GM12878 (cell line): Measurements from ENCODE around the gene AAR2. TPM values are rescaled to one million over a fixed set of nuclear protein-coding genes. Genes with fewer than 3 reads are reported as not detected.

Source experiments
- ATAC-seq: fragments of 200-7000 bp; cut with Tn5 transposase; 3 replicates; pipeline ENCODE4 v1.9.1; 2020; ENCODE audit warnings: mild to moderate bottlenecking, moderate library complexity
- BruUV-seq: library from RNA; stranded (reverse); fragments of 400-500 nt; replicated peaks from 2 replicates; lab custom pipeline; 2021; lab: Mats Ljungman, UMichigan
- CTCF ChIA-PET: fragments of 300-600 bp; sonication (Branson Sonifier 250); formaldehyde crosslinking; extraction: SDS; loops from one replicate; lab custom pipeline; 2021; ENCODE audit warnings: inconsistent platforms; lab: Yijun Ruan, JAX
- POLR2A ChIA-PET: fragments of 350-600 bp; formaldehyde crosslinking; extraction: SDS; loops from one replicate; lab custom pipeline; 2021; ENCODE audit warnings: inconsistent platforms; lab: Charles Lee
- RAD21 ChIA-PET: fragments of 300-600 bp; sonication (Branson Sonifier 250); formaldehyde crosslinking; loops from one replicate; lab custom pipeline; 2023; ENCODE audit warnings: antibody characterized with exemption; ENCODE audit not compliant: unreplicated experiment; lab: Charles Lee
- SMC1A ChIA-PET: fragments of 300-600 bp; sonication (Branson Sonifier 250); formaldehyde crosslinking; loops from one replicate; lab custom pipeline; 2023; ENCODE audit not compliant: unreplicated experiment, uncharacterized antibody; lab: Charles Lee
- DNase-seq: peaks from one replicate; pipeline ENCODE4 v3.0.0-alpha.2; 2011; ENCODE audit warnings: low read depth, low spot score
- FAIRE-seq: peaks from 3 replicates; lab custom pipeline; 2011; peaks lifted over from hg19 to GRCh38; lab: Jason Lieb, UNC
- H2AFZ ChIP-seq: 2 replicates; pipeline ENCODE4 v1.6.0; 2011; ENCODE audit warnings: low read depth, low read length, control low read depth; ENCODE audit not compliant: control insufficient read depth
- H3K27ac ChIP-seq: 2 replicates; pipeline ENCODE4 v1.5.1; 2011; ENCODE audit warnings: control low read depth; ENCODE audit not compliant: control insufficient read depth, insufficient read depth
- H3K27me3 ChIP-seq, 2 experiments: replicated peaks in 1 of 2; 2 replicates each; pipeline versions ENCODE4 v1.6.0 to v1.6.1; 2011; ENCODE audit warnings: low read length in 1 of 2; ENCODE audit not compliant: control insufficient read depth in 2 of 2, insufficient read depth in 2 of 2
- H3K36me3 ChIP-seq, 2 experiments: 2 replicates each; pipeline ENCODE4 v1.5.1; 2011; ENCODE audit warnings: low read length in 1 of 2; ENCODE audit not compliant: control insufficient read depth in 2 of 2, insufficient read depth in 2 of 2
- H3K4me1 ChIP-seq: 2 replicates; pipeline ENCODE4 v1.6.1; 2011; ENCODE audit warnings: mild to moderate bottlenecking, low read length, moderate library complexity, mixed read lengths; ENCODE audit not compliant: control insufficient read depth, insufficient read depth
- H3K4me2 ChIP-seq: 2 replicates; pipeline ENCODE4 v1.6.0; 2011; ENCODE audit warnings: control low read depth; ENCODE audit not compliant: control insufficient read depth, insufficient read depth
- H3K4me3 ChIP-seq: fragments of 200-600 bp; sonication (generic); 2 replicates; pipeline ENCODE4 v1.5.1; 2016
- H3K79me2 ChIP-seq: 2 replicates; pipeline ENCODE4 v1.6.0; 2011; ENCODE audit warnings: low read length; ENCODE audit not compliant: control insufficient read depth, insufficient read depth
- H3K9ac ChIP-seq: 2 replicates; pipeline ENCODE4 v1.8.0; 2011; ENCODE audit warnings: low read length, control low read depth, mixed read lengths; ENCODE audit not compliant: control insufficient read depth, insufficient read depth
- H3K9me3 ChIP-seq: replicated peaks from 3 replicates; pipeline ENCODE4 v1.5.1; 2011; ENCODE audit warnings: mild to moderate bottlenecking, low read length; ENCODE audit not compliant: control insufficient read depth, insufficient read depth
- H4K20me1 ChIP-seq: 2 replicates; pipeline ENCODE4 v1.6.0; 2011; ENCODE audit not compliant: control insufficient read depth, insufficient read depth
- CEBPB ChIP-seq, 2 experiments: fragments of 150-350 bp in 1 of 2; IDR thresholded peaks; 2 replicates each; pipeline ENCODE4 v1.6.1; 2012 to 2014; ENCODE audit warnings: low read depth in 2 of 2, low read length in 2 of 2, borderline replicate concordance in 1 of 2, inconsistent platforms in 1 of 2
- CREM ChIP-seq: IDR thresholded peaks from 2 replicates; pipeline ENCODE4 v1.6.1; 2014; ENCODE audit warnings: antibody characterized with exemption, low read depth
- DPF2 ChIP-seq: fragments of 450-650 bp; IDR thresholded peaks from 2 replicates; pipeline ENCODE4 v1.6.1; 2017; ENCODE audit warnings: mild to moderate bottlenecking
- HDAC2 ChIP-seq: fragments of 200-600 bp; sonication (generic); IDR thresholded peaks from 2 replicates; pipeline ENCODE4 v1.6.1; 2017
- IKZF1 ChIP-seq: fragments of 450-650 bp; conservative IDR thresholded peaks from 2 replicates; pipeline ENCODE4 v1.6.1; 2017; ENCODE audit warnings: antibody characterized with exemption, mild to moderate bottlenecking
- JUND ChIP-seq: IDR thresholded peaks from 2 replicates; pipeline ENCODE4 v1.6.1; 2012; ENCODE audit warnings: low read depth, mild to moderate bottlenecking, low read length, improper control_type of control experiment, moderate library complexity
- SMARCA5 ChIP-seq: fragments of 450-650 bp; IDR thresholded peaks from 2 replicates; pipeline ENCODE4 v1.6.1; 2017; ENCODE audit warnings: mild to moderate bottlenecking
- SP1 ChIP-seq: IDR thresholded peaks from one replicate; pipeline ENCODE4 v1.6.1; 2011; ENCODE audit warnings: low read depth, low read length
- WRNIP1 ChIP-seq: IDR thresholded peaks from 2 replicates; pipeline ENCODE4 v1.6.1; 2011; ENCODE audit warnings: low read depth, low read length, improper control_type of control experiment, borderline replicate concordance
- ZNF207 ChIP-seq: fragments of 450-650 bp; IDR thresholded peaks from 2 replicates; pipeline ENCODE4 v1.6.1; 2014; ENCODE audit warnings: antibody characterized with exemption, mild to moderate bottlenecking, borderline replicate concordance
- WGBS: methylation state at CpG from one replicate; pipeline ENCODE4 v1.1.6; 2016; ENCODE audit warnings: low lambda C conversion rate; ENCODE audit not compliant: insufficient replicate concordance, insufficient coverage; ENCODE audit errors: missing lambda C conversion rate; 5-methylcytosine and 5-hydroxymethylcytosine counted together
- in situ Hi-C: fragments of 300-500 bp; cut with MboI; formaldehyde crosslinking; loops from 9 replicates; pipeline ENCODE4 v1.14.3; 2018; ENCODE audit warnings: mixed read lengths
- intact Hi-C: fragments of 100-400 bp; cut with micrococcal nuclease; formaldehyde crosslinking; loops from one replicate; pipeline ENCODE4 v1.14.2; 2022; ENCODE audit not compliant: unreplicated experiment
- polyA plus RNA-seq, 11 experiments: library from polyadenylated mRNA; depleted of rRNA in 4 of 11; unstranded in 6 of 11; stranded (reverse) in 5 of 11; fragments of >200 nt; fragmentation: Nextera tagmentation in 4 of 11; fragmentation: Illumina TruSeq in 1 of 11; extraction: Ambion mirVana in 4 of 11; extraction: Trizol in 1 of 11; gene quantifications; 1 replicate in 1 of 11; 2 replicates in 10 of 11; pipeline versions ENCODE4 v1.2.1 to v1.2.3, GENCODE V29; 2011 to 2016; ENCODE audit warnings: inconsistent platforms in 2 of 11, missing spikeins in 2 of 11, low read depth in 1 of 11
- total RNA-seq, 4 experiments: library from RNA; depleted of rRNA in 3 of 4; stranded (reverse); fragments of >200 nt in 3 of 4; fragmentation: Illumina TruSeq in 1 of 4; extraction: Trizol in 1 of 4; gene quantifications; 2 replicates each; pipeline versions ENCODE4 v1.2.1 to v1.2.3, GENCODE V29; 2013 to 2021
- TF ChIP-seq, protein P1 (sequence below): fragments of 450-650 bp; formaldehyde crosslinking; IDR thresholded peaks from 2 replicates; pipeline ENCODE4 v1.4.0; 2022; ENCODE audit warnings: mild to moderate bottlenecking, moderate library complexity
- TF ChIP-seq, protein P2 (sequence below): fragments of 450-650 bp; IDR thresholded peaks from 2 replicates; pipeline ENCODE4 v1.6.1; 2017; ENCODE audit warnings: low read depth, mild to moderate bottlenecking, moderate library complexity

Gene AAR2
- total and polyA plus RNA-seq, 10 of the 15 experiments (the other 5 are each of a cell fraction or from before 2014, with no cell fraction given): 6.5 to 41.7 (median 30.3) TPM

DNA sequence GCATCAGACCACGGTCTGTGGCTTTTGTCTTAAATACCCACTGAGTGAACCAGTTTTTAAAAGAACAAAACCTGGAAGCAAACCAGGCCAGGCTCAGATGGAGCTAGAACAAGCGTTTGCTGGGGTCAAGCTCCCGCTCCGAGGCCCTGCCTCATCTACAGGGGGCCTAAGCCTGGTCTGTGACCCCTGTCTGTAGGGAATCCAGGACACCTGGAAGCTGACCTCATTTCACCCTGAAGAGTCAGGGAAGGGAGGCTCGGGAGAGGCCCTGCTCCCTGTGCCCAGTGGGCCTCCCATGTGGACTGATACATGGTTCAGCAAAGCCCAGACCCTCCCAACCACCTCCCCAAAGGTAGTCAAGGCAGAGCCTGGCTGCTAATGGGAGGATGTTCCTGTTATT is 43.1 kb downstream of the AAR2 start (continued):
- no peak for TF ChIP-seq SP1
- no peak for TF ChIP-seq ZNF207

DNA sequence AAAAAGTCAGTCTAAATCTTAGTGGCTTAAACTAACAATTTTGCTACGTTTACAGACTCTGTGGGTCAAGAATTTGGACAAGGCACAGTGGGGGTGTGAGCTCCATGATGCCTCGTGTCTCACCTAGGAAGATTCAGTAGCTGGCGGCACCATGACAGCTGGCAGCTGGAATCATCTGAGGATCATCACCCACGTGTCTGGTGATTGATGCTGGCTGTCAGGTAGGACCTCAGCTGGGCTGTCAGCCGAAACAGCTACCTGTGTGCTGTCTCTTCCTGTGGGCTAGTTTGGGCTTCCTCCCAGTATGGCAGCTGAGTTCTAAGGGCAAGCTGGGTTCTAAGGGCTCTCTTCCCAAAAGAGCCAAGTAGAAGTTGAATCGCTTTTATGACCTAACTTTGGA is 43.5 kb downstream of the AAR2 start:
- RAD21 ChIA-PET: no interaction called here
- in situ Hi-C loops (no loop called here), intact Hi-C loops (no loop called here)
- POLR2A ChIA-PET: no interaction called here
- H2AFZ ChIP-seq: no peak overlapping the region
- TF ChIP-seq JUND: no peak
- no peak for TF ChIP-seq IKZF1
- TF ChIP-seq SMARCA5: no peak
- no peak for TF ChIP-seq CEBPB (IDR thresholded peaks at IDR 0.05; ENCODE audit: borderline replicate concordance in 1 of 2, low read depth in 2 of 2, low read length in 2 of 2)
- TF ChIP-seq HDAC2: no peak
- TF ChIP-seq DPF2: no peak
- TF ChIP-seq WRNIP1: no peak
- no peak for TF ChIP-seq CREM
- TF ChIP-seq, protein P1, sequence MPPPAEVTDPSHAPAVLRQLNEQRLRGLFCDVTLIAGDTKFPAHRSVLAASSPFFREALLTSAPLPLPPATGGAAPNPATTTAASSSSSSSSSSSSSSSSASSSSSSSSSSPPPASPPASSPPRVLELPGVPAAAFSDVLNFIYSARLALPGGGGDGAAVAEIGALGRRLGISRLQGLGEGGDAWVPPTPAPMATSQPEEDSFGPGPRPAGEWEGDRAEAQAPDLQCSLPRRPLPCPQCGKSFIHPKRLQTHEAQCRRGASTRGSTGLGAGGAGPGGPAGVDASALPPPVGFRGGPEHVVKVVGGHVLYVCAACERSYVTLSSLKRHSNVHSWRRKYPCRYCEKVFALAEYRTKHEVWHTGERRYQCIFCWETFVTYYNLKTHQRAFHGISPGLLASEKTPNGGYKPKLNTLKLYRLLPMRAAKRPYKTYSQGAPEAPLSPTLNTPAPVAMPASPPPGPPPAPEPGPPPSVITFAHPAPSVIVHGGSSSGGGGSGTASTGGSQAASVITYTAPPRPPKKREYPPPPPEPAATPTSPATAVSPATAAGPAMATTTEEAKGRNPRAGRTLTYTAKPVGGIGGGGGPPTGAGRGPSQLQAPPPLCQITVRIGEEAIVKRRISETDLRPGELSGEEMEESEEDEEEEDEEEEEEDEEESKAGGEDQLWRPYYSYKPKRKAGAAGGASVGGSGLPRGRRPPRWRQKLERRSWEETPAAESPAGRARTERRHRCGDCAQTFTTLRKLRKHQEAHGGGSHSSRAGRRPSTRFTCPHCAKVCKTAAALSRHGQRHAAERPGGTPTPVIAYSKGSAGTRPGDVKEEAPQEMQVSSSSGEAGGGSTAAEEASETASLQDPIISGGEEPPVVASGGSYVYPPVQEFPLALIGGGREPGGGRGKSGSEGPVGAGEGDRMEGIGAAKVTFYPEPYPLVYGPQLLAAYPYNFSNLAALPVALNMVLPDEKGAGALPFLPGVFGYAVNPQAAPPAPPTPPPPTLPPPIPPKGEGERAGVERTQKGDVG (CRISPR knock-in tag): no peak
- TF ChIP-seq, protein P2, sequence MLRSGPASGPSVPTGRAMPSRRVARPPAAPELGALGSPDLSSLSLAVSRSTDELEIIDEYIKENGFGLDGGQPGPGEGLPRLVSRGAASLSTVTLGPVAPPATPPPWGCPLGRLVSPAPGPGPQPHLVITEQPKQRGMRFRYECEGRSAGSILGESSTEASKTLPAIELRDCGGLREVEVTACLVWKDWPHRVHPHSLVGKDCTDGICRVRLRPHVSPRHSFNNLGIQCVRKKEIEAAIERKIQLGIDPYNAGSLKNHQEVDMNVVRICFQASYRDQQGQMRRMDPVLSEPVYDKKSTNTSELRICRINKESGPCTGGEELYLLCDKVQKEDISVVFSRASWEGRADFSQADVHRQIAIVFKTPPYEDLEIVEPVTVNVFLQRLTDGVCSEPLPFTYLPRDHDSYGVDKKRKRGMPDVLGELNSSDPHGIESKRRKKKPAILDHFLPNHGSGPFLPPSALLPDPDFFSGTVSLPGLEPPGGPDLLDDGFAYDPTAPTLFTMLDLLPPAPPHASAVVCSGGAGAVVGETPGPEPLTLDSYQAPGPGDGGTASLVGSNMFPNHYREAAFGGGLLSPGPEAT: no peak
- H3K36me3 ChIP-seq: no peaks in the 10 kb centered on the region
- H3K27me3 ChIP-seq: peaks cover 0 to 3% of the 10 kb centered on the region in 2 experiments; a peak in 1 of 4 replicates
- no peaks in the 10 kb centered on the region for H3K9me3 ChIP-seq
- no peak overlapping the region for H3K4me2 ChIP-seq
- no peak overlapping the region for H3K27ac ChIP-seq
- CTCF ChIA-PET: interaction anchor here (0.7 kb wide), 1 partner anchor 286 kb away, joined by 5 read pairs; no protein-coding TSS in a partner anchor
- H3K9ac ChIP-seq: no peak overlapping the region
- 24% methylated on average over 6 of the region's 6 CpGs for WGBS
- H3K4me3 ChIP-seq: no peak overlapping the region
- H3K4me1 ChIP-seq: no peaks in the 10 kb centered on the region
- FAIRE-seq (no peak), DNase-seq (no peak), ATAC-seq (no peak)
- no TSS peak for BruUV-seq
- H3K79me2 ChIP-seq: no peaks in the 10 kb centered on the region
- SMC1A ChIA-PET: interaction anchor here (1.1 kb wide), 1 partner anchor 12 kb away, joined by 3 read pairs; no protein-coding TSS in a partner anchor
- no peaks in the 10 kb centered on the region for H4K20me1 ChIP-seq
